ENCODE measurements around the gene MAP2K6. TPM values are rescaled to one million over a fixed set of nuclear protein-coding genes. Genes with fewer than 3 reads are reported as not detected.

Gene MAP2K6
- total and polyA plus RNA-seq, 7 experiments from 2014 or later = 7.6 to 21.4 (median 18.3) TPM

- Histone ChIP-seq H3K9me3 (ENCODE audit: control insufficient read depth in 2 of 3, low read length in 3 of 3) (no peaks in the 10 kb centered on the region), H3K36me3 (ENCODE audit: control insufficient read depth in 2 of 3, insufficient read depth in 3 of 3, low read length in 3 of 3) (no peaks in the 10 kb centered on the region), H3K27me3 (ENCODE audit: control insufficient read depth in 2 of 2, insufficient read depth in 2 of 2, low read length in 2 of 2) (no peaks in the 10 kb centered on the region), H3K27ac (ENCODE audit: low read depth, low read length) (no peak overlapping the region), H3K4me3 (ENCODE audit: low read length) (no peak overlapping the region), H3K4me1 (ENCODE audit: control insufficient read depth in 2 of 2, insufficient read depth in 2 of 2, low read length in 2 of 2) (peaks cover 11 to 17% of the 10 kb centered on the region in 2 donors)
- Mint-ChIP-seq H3K9me3 (no peaks in the 10 kb centered on the region), H3K4me1 (peaks cover 30 to 75% (median 65%) of the 10 kb centered on the region in 7 donors), H3K4me3 (peak overlapping the region in 8 of 10 donors; percentile 11 to 70 (median 48)), H3K27ac (peak overlapping the region in 5 of 9 donors; percentile 16 to 63 (median 35)), H3K27me3 (no peaks in the 10 kb centered on the region), H3K36me3 (peaks cover 2 to 34% (median 21%) of the 10 kb centered on the region in 5 donors)
- intact Hi-C loops (cut with micrococcal nuclease) = loop anchor here in 1 of 2 donors (1.0 kb wide), 1 partner anchor 9 kb away; the partner anchor contains the start of gene MAP2K6
- ChIA-PET CTCF (no interaction called here), POLR2A (interaction anchor here (0.8 to 1.4 kb wide), 4 partner anchors 8 to 17 kb away, joined by 3 to 4 read pairs (median 3); partner anchors contain the start of gene MAP2K6)
- DNase-seq (no peak), ATAC-seq (no peak)
Measured at GRCh38 chr17:69423450-69423849, 9.0 kb downstream of the MAP2K6 start.

- POLR2A ChIA-PET = interaction anchor here (1.0 to 1.4 kb wide), 3 partner anchors 9 to 16 kb away, joined by 3 to 4 read pairs (median 3); partner anchors contain the start of gene MAP2K6
- no peak for ATAC-seq
- Histone ChIP-seq H3K27ac (ENCODE audit: low read depth, low read length) (no peak overlapping the region), H3K9me3 (ENCODE audit: control insufficient read depth in 2 of 3, low read length in 3 of 3) (no peaks in the 10 kb centered on the region), H3K27me3 (ENCODE audit: control insufficient read depth in 2 of 2, insufficient read depth in 2 of 2, low read length in 2 of 2) (no peaks in the 10 kb centered on the region), H3K4me3 (ENCODE audit: low read length) (no peak overlapping the region), H3K36me3 (ENCODE audit: control insufficient read depth in 2 of 3, insufficient read depth in 3 of 3, low read length in 3 of 3) (no peaks in the 10 kb centered on the region), H3K4me1 (ENCODE audit: control insufficient read depth in 2 of 2, insufficient read depth in 2 of 2, low read length in 2 of 2) (peaks cover 9 to 11% of the 10 kb centered on the region in 2 donors)
- Mint-ChIP-seq H3K4me3 (peak overlapping the region in 1 of 10 donors; percentile 54), H3K27ac (peak overlapping the region in 1 of 9 donors; percentile 54), H3K36me3 (peaks cover 4 to 34% (median 21%) of the 10 kb centered on the region in 5 donors), H3K9me3 (no peaks in the 10 kb centered on the region), H3K27me3 (no peaks in the 10 kb centered on the region), H3K4me1 (peaks cover 33 to 85% (median 75%) of the 10 kb centered on the region in 7 donors)
- CTCF ChIA-PET = no interaction called here
- intact Hi-C loops (cut with micrococcal nuclease) = loop anchor here in 1 of 2 donors (5.0 kb wide), 1 partner anchor 58 kb away; no protein-coding TSS in a partner anchor
- no peak for DNase-seq
Measured at GRCh38 chr17:69424287-69425041, 10.0 kb downstream of the MAP2K6 start.

- no peaks in the 10 kb centered on the region for H3K36me3 ChIP-seq (ENCODE audit: control insufficient read depth in 2 of 3, insufficient read depth in 3 of 3, low read length in 3 of 3)
- no peaks in the 10 kb centered on the region for H3K9me3 ChIP-seq (ENCODE audit: control insufficient read depth in 2 of 3, low read length in 3 of 3)
- H3K9me3 Mint-ChIP-seq = no peaks in the 10 kb centered on the region
- H3K27me3 Mint-ChIP-seq = no peaks in the 10 kb centered on the region
- no peak for ATAC-seq
- no peaks in the 10 kb centered on the region for H3K27me3 ChIP-seq (ENCODE audit: control insufficient read depth in 2 of 2, insufficient read depth in 2 of 2, low read length in 2 of 2)
- no peak overlapping the region for H3K4me3 ChIP-seq (ENCODE audit: low read length)
- no peak overlapping the region for H3K4me3 Mint-ChIP-seq
- DNase-seq = no peak
- ChIA-PET CTCF (no interaction called here), POLR2A (no interaction called here)
- intact Hi-C loops (cut with micrococcal nuclease) = loop anchor here in 1 of 2 donors (5.0 kb wide), 1 partner anchor 56 kb away; no protein-coding TSS in a partner anchor
- peaks cover 7 to 38% (median 26%) of the 10 kb centered on the region in 5 donors for H3K36me3 Mint-ChIP-seq
- no peak overlapping the region for H3K27ac ChIP-seq (ENCODE audit: low read depth, low read length)
- H3K4me1 Mint-ChIP-seq = peaks cover 47 to 91% (median 81%) of the 10 kb centered on the region in 7 donors
- peak overlapping the region in 2 of 9 donors; percentile 0 to 21 for H3K27ac Mint-ChIP-seq
- peaks cover 9 to 11% of the 10 kb centered on the region in 2 donors for H3K4me1 ChIP-seq (ENCODE audit: control insufficient read depth in 2 of 2, insufficient read depth in 2 of 2, low read length in 2 of 2)
Measured at GRCh38 chr17:69425978-69426377, 11.5 kb downstream of the MAP2K6 start.

- Histone ChIP-seq H3K36me3 (ENCODE audit: control insufficient read depth in 2 of 3, insufficient read depth in 3 of 3, low read length in 3 of 3) (no peaks in the 10 kb centered on the region), H3K4me3 (ENCODE audit: low read length) (no peak overlapping the region), H3K4me1 (ENCODE audit: control insufficient read depth in 2 of 2, insufficient read depth in 2 of 2, low read length in 2 of 2) (peaks cover 8 to 11% of the 10 kb centered on the region in 2 donors), H3K27ac (ENCODE audit: low read depth, low read length) (no peak overlapping the region), H3K9me3 (ENCODE audit: control insufficient read depth in 2 of 3, low read length in 3 of 3) (no peaks in the 10 kb centered on the region), H3K27me3 (ENCODE audit: control insufficient read depth in 2 of 2, insufficient read depth in 2 of 2, low read length in 2 of 2) (no peaks in the 10 kb centered on the region)
- DNase-seq (no peak), ATAC-seq (no peak)
- Mint-ChIP-seq H3K27me3 (no peaks in the 10 kb centered on the region), H3K36me3 (peaks cover 7 to 45% (median 23%) of the 10 kb centered on the region in 5 donors), H3K9me3 (no peaks in the 10 kb centered on the region), H3K27ac (no peak overlapping the region), H3K4me3 (no peak overlapping the region), H3K4me1 (peaks cover 44 to 92% (median 87%) of the 10 kb centered on the region in 7 donors)
- ChIA-PET CTCF (interaction anchor here (0.6 kb wide), 1 partner anchor 13 kb away, joined by 4 read pairs; the partner anchor contains the start of gene MAP2K6), POLR2A (no interaction called here)
- intact Hi-C loops (cut with micrococcal nuclease) = loop anchor here in 1 of 2 donors (5.0 kb wide), 1 partner anchor 55 kb away; no protein-coding TSS in a partner anchor
Measured at GRCh38 chr17:69427486-69428197, 13.1 kb downstream of the MAP2K6 start.

- intact Hi-C loops (cut with micrococcal nuclease) = loop anchor here in 1 of 2 donors (5.0 kb wide), 1 partner anchor 54 kb away; no protein-coding TSS in a partner anchor
- Mint-ChIP-seq H3K36me3 (peaks cover 7 to 48% (median 19%) of the 10 kb centered on the region in 5 donors), H3K27me3 (no peaks in the 10 kb centered on the region), H3K27ac (peak overlapping the region in 1 of 9 donors; percentile 58), H3K4me1 (peaks cover 39 to 92% (median 85%) of the 10 kb centered on the region in 7 donors), H3K4me3 (peak overlapping the region in 1 of 10 donors; percentile 22), H3K9me3 (no peaks in the 10 kb centered on the region)
- ChIA-PET POLR2A (no interaction called here), CTCF (interaction anchor here (0.6 kb wide), 1 partner anchor 14 kb away, joined by 4 read pairs; the partner anchor contains the start of gene MAP2K6)
- Histone ChIP-seq H3K4me3 (ENCODE audit: low read length) (no peak overlapping the region), H3K9me3 (ENCODE audit: control insufficient read depth in 2 of 3, low read length in 3 of 3) (no peaks in the 10 kb centered on the region), H3K27ac (ENCODE audit: low read depth, low read length) (no peak overlapping the region), H3K27me3 (ENCODE audit: control insufficient read depth in 2 of 2, insufficient read depth in 2 of 2, low read length in 2 of 2) (no peaks in the 10 kb centered on the region), H3K36me3 (ENCODE audit: control insufficient read depth in 2 of 3, insufficient read depth in 3 of 3, low read length in 3 of 3) (no peaks in the 10 kb centered on the region), H3K4me1 (ENCODE audit: control insufficient read depth in 2 of 2, insufficient read depth in 2 of 2, low read length in 2 of 2) (peaks cover 2 to 7% of the 10 kb centered on the region in 2 donors)
- DNase-seq (no peak), ATAC-seq (peak; percentile 80)
Measured at GRCh38 chr17:69428252-69428980, 13.9 kb downstream of the MAP2K6 start.

GRCh38 chr17:69430488-69430887 is 16.0 kb downstream of the MAP2K6 start:
- Histone ChIP-seq H3K36me3 (ENCODE audit: control insufficient read depth in 2 of 3, insufficient read depth in 3 of 3, low read length in 3 of 3) (no peaks in the 10 kb centered on the region), H3K27me3 (ENCODE audit: control insufficient read depth in 2 of 2, insufficient read depth in 2 of 2, low read length in 2 of 2) (no peaks in the 10 kb centered on the region), H3K27ac (ENCODE audit: low read depth, low read length) (no peak overlapping the region), H3K4me1 (ENCODE audit: control insufficient read depth in 2 of 2, insufficient read depth in 2 of 2, low read length in 2 of 2) (no peaks in the 10 kb centered on the region), H3K4me3 (ENCODE audit: low read length) (no peak overlapping the region), H3K9me3 (ENCODE audit: control insufficient read depth in 2 of 3, low read length in 3 of 3) (no peaks in the 10 kb centered on the region)
- ChIA-PET POLR2A (interaction anchor here (1.4 kb wide), 1 partner anchor 15 kb away, joined by 5 read pairs; no protein-coding TSS in a partner anchor), CTCF (interaction anchor here (0.5 to 1.0 kb wide), 2 partner anchors 12 to 65 kb away, joined by 3 read pairs; no protein-coding TSS in a partner anchor)
- H3K4me1 Mint-ChIP-seq = peaks cover 24 to 88% (median 77%) of the 10 kb centered on the region in 7 donors
- no peaks in the 10 kb centered on the region for H3K27me3 Mint-ChIP-seq
- DNase-seq = no peak
- intact Hi-C loops (cut with micrococcal nuclease) = loop anchor here in 1 of 2 donors (2.0 kb wide), 1 partner anchor 16 kb away; the partner anchor contains the start of gene MAP2K6
- peak overlapping the region in 2 of 10 donors; percentile 25 to 53 for H3K4me3 Mint-ChIP-seq
- H3K36me3 Mint-ChIP-seq = peaks cover 4 to 41% (median 20%) of the 10 kb centered on the region in 5 donors
- peak overlapping the region in 3 of 9 donors; percentile 14 to 78 (median 72) for H3K27ac Mint-ChIP-seq
- no peak for ATAC-seq
- no peaks in the 10 kb centered on the region for H3K9me3 Mint-ChIP-seq

All from naive thymus-derived CD4-positive, alpha-beta T cell (primary cell).